Posterior vena cava (tissue), 2 donors: ENCODE data around the gene KRTAP4-11. TPM values are rescaled to one million over a fixed set of nuclear protein-coding genes. Genes with fewer than 3 reads are reported as not detected.
"Not testable (repeated sequence)": the region's sequence is repeated elsewhere in the genome, so short reads cannot be mapped to it uniquely, and the experiment has no call there.

Experiments used
- DNase-seq: peaks from one replicate; pipeline ENCODE4 v3.0.0-alpha.2; 2020; ENCODE audit warnings: low spot score
- intact Hi-C, 2 donors: fragments of 100-400 bp; cut with DNase I; formaldehyde crosslinking; loops; one replicate each; pipeline versions ENCODE4 v1.14.1 to v1.14.2; 2022 to 2023
- long read RNA-seq, 2 donors: library from polyadenylated mRNA; unstranded; transcript quantifications; one replicate each; pipeline ENCODE4 v2.0.0, GENCODE V29; 2020 to 2021
- total RNA-seq, 2 donors: library from RNA; stranded (reverse); fragmentation: NEBNext Ultra II Directional; extraction: Animal tissue kit (Norgen Biotek cat#: 25700); gene quantifications; one replicate each; pipeline ENCODE4 v1.2.1, GENCODE V29; 2021
- donor health status: DM: yes; HTN: yes; CAD: no.
- donor health status: DM: yes; HTN: yes; CAD: no.

Gene KRTAP4-11
- not detected for total RNA-seq
- long read RNA-seq, donor 1, result 0 reads
- long read RNA-seq, donor 2, result 0 reads

- DNase-seq, intact Hi-C loops: not testable (repeated sequence)
Observed at GRCh38 chr17:41117846-41118386, at the start of gene KRTAP4-11. Gene KRTAP4-11 (minus strand): TSS chr17:41118373. CDS start chr17:41118315, 58 bp downstream.

DNA sequence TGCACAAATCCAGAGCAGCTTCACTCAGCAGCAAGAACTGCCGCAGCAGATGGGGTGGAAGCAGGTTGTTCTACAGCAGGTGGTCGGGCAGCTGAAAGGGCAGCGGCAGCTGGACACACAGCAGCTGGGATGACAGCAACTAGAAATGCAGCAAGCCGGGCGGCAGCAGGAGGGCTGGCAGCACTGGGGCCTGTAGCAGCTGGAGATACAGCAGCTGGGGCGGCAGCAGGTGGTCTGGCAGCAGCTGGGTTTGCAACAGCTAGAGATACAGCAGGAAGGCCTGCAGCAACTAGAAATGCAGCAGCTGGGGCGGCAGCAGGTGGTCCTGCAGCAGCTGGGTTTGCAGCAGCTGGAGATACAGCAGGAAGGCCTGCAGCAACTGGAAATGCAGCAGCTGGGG, 49.4 kb upstream of the KRTAP4-11 start:
- no peak for DNase-seq
- intact Hi-C loops, result no loop called here

GRCh38 chr17:41163828-41164227, 45.7 kb upstream of the KRTAP4-11 start:
- intact Hi-C loops, result no loop called here
- DNase-seq, result no peak

- no peak for DNase-seq
- intact Hi-C loops, result no loop called here
Observed at GRCh38 chr17:41160648-41161047, 42.5 kb upstream of the KRTAP4-11 start, which contains the start of gene KRTAP4-4. Gene KRTAP4-4 (minus strand): TSS chr17:41160748. CDS start chr17:41160691, 57 bp downstream.

DNA sequence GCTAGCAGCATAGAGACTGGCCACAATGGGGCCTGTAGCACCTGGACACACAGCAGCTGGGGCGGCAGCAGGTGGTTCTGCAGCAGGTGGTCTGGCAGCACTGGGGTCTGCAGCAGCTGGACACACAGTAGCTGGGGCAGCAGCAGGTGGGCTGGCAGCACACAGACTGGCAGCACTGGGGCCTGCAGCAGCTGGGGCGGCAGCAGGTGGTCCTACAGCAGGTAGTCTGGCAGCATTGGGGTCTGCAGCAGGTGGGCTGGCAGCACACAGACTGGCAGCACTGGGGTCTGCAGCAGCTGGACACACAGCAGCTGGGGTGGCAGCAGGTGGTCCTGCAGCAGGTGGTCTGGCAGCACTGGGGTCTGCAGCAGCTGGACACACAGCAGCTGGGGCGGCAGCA, 42.0 kb upstream of the KRTAP4-11 start:
- DNase-seq, intact Hi-C loops: not testable (repeated sequence)

DNA sequence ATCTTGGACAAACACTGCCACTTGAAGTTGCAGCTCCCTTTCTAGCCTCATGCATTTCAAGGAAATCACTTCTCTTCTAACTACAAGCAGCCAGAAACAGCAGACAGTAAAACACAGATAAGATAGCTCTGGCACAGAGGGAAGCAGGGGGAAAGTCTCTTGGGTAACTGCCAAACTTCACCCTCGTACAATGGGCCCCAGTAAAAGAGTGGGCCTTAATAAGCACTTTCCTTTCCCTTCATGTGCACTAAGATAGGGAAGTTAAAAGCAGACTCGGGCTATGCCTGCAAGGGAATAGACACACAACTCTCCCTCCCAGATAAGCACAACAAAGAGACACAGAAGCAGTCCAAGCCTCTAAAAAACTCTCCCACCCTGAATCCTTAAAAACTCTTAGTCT, 35.7 kb upstream of the KRTAP4-11 start:
- no peak for DNase-seq
- intact Hi-C loops, result no loop called here

DNA sequence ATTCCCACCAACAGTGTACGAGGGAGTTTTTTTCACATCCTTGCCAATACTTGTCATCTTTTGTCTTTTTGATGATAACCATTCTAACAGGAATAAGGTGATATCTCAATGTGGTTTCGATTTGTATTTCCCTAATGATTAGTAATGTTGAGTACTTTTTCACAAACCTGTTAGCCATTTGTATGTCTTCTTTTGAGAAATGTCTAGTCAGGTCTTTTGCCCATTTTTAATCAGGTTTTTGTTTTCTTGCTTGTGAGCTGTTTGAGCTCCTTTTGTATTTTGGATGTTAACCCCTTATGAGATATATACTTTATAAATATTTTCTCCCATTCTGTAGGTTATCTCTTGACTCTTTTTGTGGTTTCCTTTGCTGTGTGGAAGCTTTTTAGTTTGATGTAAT, 33.4 kb upstream of the KRTAP4-11 start:
- no peak for DNase-seq
- intact Hi-C loops, result no loop called here

- intact Hi-C loops, result no loop called here
- DNase-seq, result no peak
Observed at GRCh38 chr17:41150026-41150425, 31.9 kb upstream of the KRTAP4-11 start.

GRCh38 chr17:41149652-41149985, 31.4 kb upstream of the KRTAP4-11 start, which contains the start of gene KRTAP4-5:
Gene KRTAP4-5 (minus strand): TSS chr17:41149825. CDS start chr17:41149767, 58 bp downstream.
- DNase-seq, result no peak
- intact Hi-C loops, result no loop called here

DNA sequence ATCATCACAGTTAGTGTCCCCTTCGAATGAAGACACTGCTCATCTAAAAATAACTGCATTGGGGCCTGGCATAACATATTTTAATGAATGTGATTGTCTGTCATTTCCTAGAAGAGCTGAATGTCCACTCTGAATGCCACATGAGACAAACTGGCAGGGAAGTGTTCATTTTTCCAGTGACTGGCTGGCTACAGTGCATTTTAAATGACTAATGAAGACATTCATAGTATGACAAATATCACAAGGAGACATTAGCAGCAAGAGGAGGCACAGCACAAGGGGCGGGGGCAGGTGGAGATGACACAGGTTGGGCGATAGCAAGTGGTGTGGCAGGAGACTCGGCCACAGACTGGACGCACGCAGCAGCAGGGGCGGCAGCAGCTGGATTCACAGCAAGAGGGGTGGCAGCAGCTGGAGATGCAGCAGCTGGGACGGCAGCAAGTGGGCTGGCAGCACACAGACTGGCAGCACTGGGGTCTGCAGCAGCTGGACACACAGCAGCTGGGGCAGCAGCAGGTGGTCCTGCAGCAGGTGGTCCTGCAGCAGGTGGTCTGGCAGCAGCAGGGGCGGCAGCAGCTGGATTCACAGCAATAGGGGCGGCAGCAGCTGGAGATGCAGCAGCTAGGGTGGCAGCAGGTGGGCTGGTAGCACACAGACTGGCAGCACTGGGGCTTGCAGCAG, 30.9 kb upstream of the KRTAP4-11 start:
- intact Hi-C loops, DNase-seq: not testable (repeated sequence)

GRCh38 chr17:41147531-41148204, 29.5 kb upstream of the KRTAP4-11 start:
- intact Hi-C loops, result no loop called here
- DNase-seq, result no peak

- DNase-seq, result no peak
- intact Hi-C loops, result no loop called here
Observed at GRCh38 chr17:41145261-41145660, 27.1 kb upstream of the KRTAP4-11 start.

GRCh38 chr17:41144846-41145245, 26.7 kb upstream of the KRTAP4-11 start:
- intact Hi-C loops, result no loop called here
- no peak for DNase-seq

DNA sequence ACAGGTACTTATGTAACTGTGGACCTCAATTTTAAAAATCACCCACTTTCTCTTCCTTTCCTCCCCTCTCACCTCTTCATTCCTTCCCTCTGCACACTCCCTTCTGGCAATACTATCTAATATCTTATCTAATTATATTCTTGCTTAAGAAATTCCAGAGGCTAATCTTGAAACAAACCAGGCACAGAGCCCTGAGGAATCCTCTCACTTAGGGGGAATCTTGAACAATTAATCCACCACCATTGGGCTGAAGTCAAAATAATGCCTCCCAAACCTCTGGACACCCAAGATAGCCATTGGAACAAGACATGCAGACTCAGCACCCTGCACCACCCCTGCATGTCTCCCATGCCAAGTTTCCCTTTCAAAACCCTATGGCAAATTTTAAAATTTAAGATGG, 23.2 kb upstream of the KRTAP4-11 start:
- intact Hi-C loops, result no loop called here
- DNase-seq, result no peak

- DNase-seq, result no peak
- intact Hi-C loops, result no loop called here
Observed at GRCh38 chr17:41140360-41141131, 22.4 kb upstream of the KRTAP4-11 start, which contains the start of gene KRTAP4-6. Gene KRTAP4-6 (minus strand): TSS chr17:41140544. CDS start chr17:41140487, 57 bp downstream.

- peak; percentile 67 for DNase-seq
- intact Hi-C loops, result not testable (repeated sequence)
Observed at GRCh38 chr17:41139865-41140264, 21.7 kb upstream of the KRTAP4-11 start.

- intact Hi-C loops, result no loop called here
- no peak for DNase-seq
Observed at GRCh38 chr17:41133880-41134735, 15.9 kb upstream of the KRTAP4-11 start.

GRCh38 chr17:41131979-41132378, 13.8 kb upstream of the KRTAP4-11 start:
- DNase-seq, result no peak
- intact Hi-C loops, result no loop called here

- intact Hi-C loops, result no loop called here
- no peak for DNase-seq
Observed at GRCh38 chr17:41127371-41127770, 9.2 kb upstream of the KRTAP4-11 start.
